ENCODE data around the gene STXBP1.

- TF ChIP-seq GATA2 (IDR thresholded peaks at IDR 0.05; ENCODE audit: low read depth, low read length) (no peak), GATA3 (IDR thresholded peaks at IDR 0.05; ENCODE audit: low read depth, low read length) (no peak)
These were observed 81.1 kb downstream of the STXBP1 start for GRCh38 chr9:127693143-127693542.

Data from SH-SY5Y (cell line).